GM21423 (cell line): ENCODE data around the gene DYNLL1.

Source experiments
- ATAC-seq: cut with Tn5 transposase; IDR thresholded peaks from one replicate; pipeline ENCODE4 v1.9.1; 2021; ENCODE audit warnings: mild to moderate bottlenecking, moderate library complexity; ENCODE audit not compliant: unreplicated experiment

The DYNLL1 gene

GRCh38 chr12:120546050-120546386 lies 50.1 kb downstream of the DYNLL1 start:
- ATAC-seq, result no peak
